ENCODE measurements around the gene PAK2. TPM values are rescaled to one million over a fixed set of nuclear protein-coding genes. Genes with fewer than 3 reads are reported as not detected.

Gene PAK2
- 10 to 100 TPM; 80.4 to 97.4 TPM for total RNA-seq
- 10 to 100 TPM; 29.1 to 39.4 TPM for polyA plus RNA-seq

DNA sequence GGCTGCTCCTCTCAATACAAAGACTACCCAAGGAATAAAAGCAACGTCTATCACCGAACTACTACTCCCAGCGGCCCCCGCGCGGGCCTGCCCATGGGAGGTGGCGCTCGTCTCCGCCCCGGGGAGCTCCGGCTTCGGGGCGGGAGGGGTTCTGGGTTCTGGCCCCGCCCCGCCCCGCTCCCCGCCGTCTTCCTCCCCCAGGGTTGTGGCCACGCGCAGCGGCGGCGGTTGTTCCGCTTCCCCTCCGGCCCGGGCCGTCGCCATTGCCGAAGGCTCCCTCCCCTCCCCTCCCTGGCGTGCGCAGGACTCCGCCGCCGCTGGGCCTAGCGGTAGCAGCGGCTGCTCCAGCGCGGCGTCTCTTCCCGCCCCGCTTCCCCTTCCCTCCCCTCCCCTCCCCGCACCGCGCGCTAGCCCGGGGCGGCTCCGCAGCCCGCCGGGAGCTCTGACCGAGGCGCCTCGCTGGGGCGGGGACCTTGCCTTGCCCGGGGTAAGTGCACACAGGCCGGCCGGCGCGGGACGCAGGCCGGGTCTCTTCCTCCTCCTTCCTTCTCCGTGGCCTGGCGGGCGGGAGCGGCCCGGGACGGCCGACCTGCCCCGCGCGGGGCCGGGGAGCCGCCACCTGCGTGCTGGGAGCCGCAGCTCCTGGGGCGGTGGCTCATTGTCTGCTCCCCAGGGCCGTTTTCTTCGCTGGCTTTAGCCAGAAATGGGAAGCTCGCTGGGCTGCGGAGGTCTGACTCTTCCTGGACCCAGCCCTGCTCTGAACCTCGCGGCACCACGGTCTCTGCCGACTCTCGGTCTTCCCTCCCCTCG is at the start of gene PAK2:
Gene PAK2 (plus strand): TSS at position 187 of the 810 bp plus-strand sequence. CDS start 42,790 bp downstream, outside the sequence.
- ChIA-PET POLR2A (ENCODE audit: partially characterized antibody) (interaction anchor here (0.6 to 2.6 kb wide), 24 partner anchors 9 to 1046 kb away, joined by 3 to 59 read pairs (median 4); partner anchors contain the start of genes CEP19, FBXO45, NCBP2 and NRROS), CTCF (ENCODE audit: partially characterized antibody) (interaction anchor here (0.6 to 1.5 kb wide), 6 partner anchors 24 to 230 kb away, joined by 3 to 5 read pairs (median 4); no protein-coding TSS in a partner anchor)
- DNase-seq = peak; percentile 85 to 90 (median 87)
- peaks cover 42% of the 10 kb centered on the region for H3K4me1 ChIP-seq (ENCODE audit: insufficient read depth, low read length)
- H3K27ac Mint-ChIP-seq = peak within 1 kb of the TSS; percentile 97 to 100 (median 99)
- H3K9me3 Mint-ChIP-seq = no peaks in the 10 kb centered on the region
- no peaks in the 10 kb centered on the region for H3K36me3 ChIP-seq (ENCODE audit: insufficient read depth, low read length)
- peaks cover 4 to 12% of the 10 kb centered on the region in 2 donors for H3K36me3 Mint-ChIP-seq
- peak within 1 kb of the TSS; percentile 96 to 100 (median 100) for H3K4me3 Mint-ChIP-seq
- peak within 1 kb of the TSS; percentile 99 for H3K27ac ChIP-seq (ENCODE audit: low read depth, low read length)
- H3K27me3 ChIP-seq (ENCODE audit: insufficient read depth, low read length) = no peaks in the 10 kb centered on the region
- H3K4me3 ChIP-seq (ENCODE audit: low read length in 2 of 2) = peak within 1 kb of the TSS; percentile 70 to 95
- peaks cover 21 to 45% (median 28%) of the 10 kb centered on the region in 4 donors for H3K4me1 Mint-ChIP-seq
- no peaks in the 10 kb centered on the region for H3K9me3 ChIP-seq (ENCODE audit: control insufficient read depth in 1 of 2, low read length in 2 of 2)
- intact Hi-C loops (cut with micrococcal nuclease) = loop anchor here (1.0 to 10.0 kb wide), 6 partner anchors 28 to 308 kb away; partner anchors contain the start of genes CEP19, NCBP2, PIGX and SENP5
- H3K27me3 Mint-ChIP-seq = no peaks in the 10 kb centered on the region

DNA sequence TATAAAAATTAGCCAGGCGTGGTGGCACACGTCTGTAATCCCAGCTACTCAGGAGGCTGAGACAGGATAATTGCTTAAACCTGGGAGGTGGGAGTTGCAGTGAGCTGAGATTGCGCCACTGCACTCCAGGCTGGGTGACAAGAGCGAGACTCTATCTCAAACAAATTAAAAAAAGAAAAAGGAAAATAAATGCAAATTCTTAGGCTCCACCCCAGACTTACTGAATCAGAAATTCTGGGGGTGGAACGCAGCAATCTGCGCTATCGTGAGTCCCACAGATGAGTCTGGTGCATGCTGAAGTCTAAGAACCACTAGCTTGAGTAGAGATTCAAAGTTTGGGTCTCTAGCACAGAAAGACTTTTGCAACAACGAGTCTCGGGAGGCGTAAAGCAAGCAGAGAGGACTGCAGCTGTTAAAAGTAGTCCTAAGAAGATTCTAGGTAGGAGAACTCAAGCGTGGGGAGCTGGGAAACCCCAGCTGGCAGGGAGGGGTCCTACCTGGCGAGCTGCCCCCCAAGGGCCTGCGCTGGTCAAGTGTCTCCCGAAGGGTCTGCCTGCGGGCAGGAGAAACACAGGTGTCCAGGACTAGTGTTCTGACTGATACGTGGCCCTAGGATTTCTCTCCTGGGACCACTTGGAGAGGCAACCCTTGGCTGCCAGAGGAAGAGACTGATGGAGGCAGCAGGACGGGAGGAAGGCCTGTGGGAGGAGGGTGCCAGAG is 49.6 kb upstream of the PAK2 start:
- ChIA-PET CTCF (ENCODE audit: partially characterized antibody) (interaction anchor here (0.9 to 2.9 kb wide), 4 partner anchors 78 to 161 kb away, joined by 3 to 18 read pairs (median 6); no protein-coding TSS in a partner anchor), POLR2A (ENCODE audit: partially characterized antibody) (interaction anchor here (1.2 kb wide), 1 partner anchor 22 kb away, joined by 3 read pairs; the partner anchor contains the start of genes CEP19 and PIGX)
- no peak overlapping the region for H3K4me3 Mint-ChIP-seq
- Histone ChIP-seq H3K27me3 (ENCODE audit: insufficient read depth, low read length) (no peaks in the 10 kb centered on the region), H3K27ac (ENCODE audit: low read depth, low read length) (no peak overlapping the region), H3K4me1 (ENCODE audit: insufficient read depth, low read length) (peaks cover 13% of the 10 kb centered on the region), H3K9me3 (ENCODE audit: control insufficient read depth in 1 of 2, low read length in 2 of 2) (no peaks in the 10 kb centered on the region), H3K4me3 (ENCODE audit: low read length in 2 of 2) (no peak overlapping the region), H3K36me3 (ENCODE audit: insufficient read depth, low read length) (no peaks in the 10 kb centered on the region)
- no peaks in the 10 kb centered on the region for H3K9me3 Mint-ChIP-seq
- no peaks in the 10 kb centered on the region for H3K27me3 Mint-ChIP-seq
- intact Hi-C loops (cut with micrococcal nuclease) = no loop called here
- H3K4me1 Mint-ChIP-seq = peaks cover 2 to 4% (median 3%) of the 10 kb centered on the region in 4 donors
- H3K36me3 Mint-ChIP-seq = no peaks in the 10 kb centered on the region
- DNase-seq = no peak
- peak overlapping the region in 1 of 7 donors; percentile 86 for H3K27ac Mint-ChIP-seq

DNA sequence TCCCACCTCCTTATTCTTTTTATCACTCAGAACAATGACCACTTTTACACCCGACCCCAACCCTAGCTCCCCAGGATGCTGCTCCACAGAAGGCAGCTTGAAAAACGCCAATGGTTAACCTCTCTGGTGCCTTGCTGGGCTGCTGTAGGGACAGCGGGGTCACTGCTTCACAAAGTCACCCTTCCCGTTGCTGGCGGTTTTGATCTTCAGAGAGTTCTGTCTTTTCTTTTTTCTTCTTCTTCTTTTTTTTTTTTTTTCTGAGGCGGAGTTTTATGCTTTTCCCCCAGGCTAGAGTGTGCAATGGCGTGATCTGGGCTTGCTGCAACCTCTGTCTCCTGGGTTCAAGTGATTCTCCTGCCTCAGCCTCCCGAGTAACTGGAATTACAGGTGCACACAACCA is 48.3 kb upstream of the PAK2 start:
- POLR2A ChIA-PET (ENCODE audit: partially characterized antibody) = interaction anchor here (1.1 to 1.2 kb wide), 2 partner anchors 21 to 48 kb away, joined by 3 read pairs; partner anchors contain the start of genes CEP19, PAK2 and PIGX
- no peaks in the 10 kb centered on the region for H3K9me3 ChIP-seq (ENCODE audit: control insufficient read depth in 1 of 2, low read length in 2 of 2)
- no peaks in the 10 kb centered on the region for H3K27me3 ChIP-seq (ENCODE audit: insufficient read depth, low read length)
- Mint-ChIP-seq H3K36me3 (no peaks in the 10 kb centered on the region), H3K27me3 (no peaks in the 10 kb centered on the region), H3K4me1 (peaks cover 0 to 2% (median 0%) of the 10 kb centered on the region in 4 donors), H3K27ac (no peak overlapping the region), H3K4me3 (no peak overlapping the region), H3K9me3 (no peaks in the 10 kb centered on the region)
- no peak overlapping the region for H3K4me3 ChIP-seq (ENCODE audit: low read length in 2 of 2)
- H3K27ac ChIP-seq (ENCODE audit: low read depth, low read length) = no peak overlapping the region
- no peaks in the 10 kb centered on the region for H3K36me3 ChIP-seq (ENCODE audit: insufficient read depth, low read length)
- intact Hi-C loops (cut with micrococcal nuclease) = no loop called here
- peaks cover 12% of the 10 kb centered on the region for H3K4me1 ChIP-seq (ENCODE audit: insufficient read depth, low read length)
- no peak for DNase-seq
- CTCF ChIA-PET (ENCODE audit: partially characterized antibody) = interaction anchor here (1.6 to 2.9 kb wide), 3 partner anchors 80 to 86 kb away, joined by 5 to 18 read pairs (median 7); no protein-coding TSS in a partner anchor

DNA sequence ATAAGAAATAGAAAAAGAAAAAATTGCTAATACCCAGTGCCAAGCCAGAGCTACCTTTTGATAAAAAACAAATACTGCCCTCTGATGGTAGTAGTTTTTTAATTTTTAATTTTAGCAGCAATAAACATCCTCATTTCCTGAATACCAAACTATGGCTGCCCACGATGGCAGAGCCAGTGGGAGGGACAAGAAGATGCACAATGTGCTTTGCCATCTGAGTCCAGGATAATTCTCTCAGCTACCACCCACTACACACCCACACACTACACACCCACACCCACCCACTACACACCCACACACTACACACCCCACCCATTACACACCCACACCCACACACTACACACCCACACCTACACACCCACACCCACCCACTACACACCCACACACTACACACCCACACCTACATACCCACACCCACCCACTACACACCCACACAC is 45.4 kb upstream of the PAK2 start:
- Histone ChIP-seq H3K27ac (ENCODE audit: low read depth, low read length) (no peak overlapping the region), H3K27me3 (ENCODE audit: insufficient read depth, low read length) (no peaks in the 10 kb centered on the region), H3K4me3 (ENCODE audit: low read length in 2 of 2) (no peak overlapping the region), H3K9me3 (ENCODE audit: control insufficient read depth in 1 of 2, low read length in 2 of 2) (no peaks in the 10 kb centered on the region), H3K36me3 (ENCODE audit: insufficient read depth, low read length) (no peaks in the 10 kb centered on the region), H3K4me1 (ENCODE audit: insufficient read depth, low read length) (peaks cover 12% of the 10 kb centered on the region)
- peaks cover 0 to 2% (median 0%) of the 10 kb centered on the region in 4 donors for H3K4me1 Mint-ChIP-seq
- H3K36me3 Mint-ChIP-seq = no peaks in the 10 kb centered on the region
- ChIA-PET CTCF (ENCODE audit: partially characterized antibody) (interaction anchor here (0.9 to 2.2 kb wide), 13 partner anchors 10 to 207 kb away, joined by 3 to 28 read pairs (median 5); no protein-coding TSS in a partner anchor), POLR2A (ENCODE audit: partially characterized antibody) (interaction anchor here (0.6 to 1.4 kb wide), 6 partner anchors 9 to 85 kb away, joined by 3 to 8 read pairs (median 3); partner anchors contain the start of genes CEP19 and PIGX)
- peak overlapping the region in 1 of 8 donors; percentile 5 for H3K4me3 Mint-ChIP-seq
- no peaks in the 10 kb centered on the region for H3K27me3 Mint-ChIP-seq
- intact Hi-C loops (cut with micrococcal nuclease) = loop anchor here (2.0 kb wide), 1 partner anchor 85 kb away; no protein-coding TSS in a partner anchor
- H3K9me3 Mint-ChIP-seq = no peaks in the 10 kb centered on the region
- peak overlapping the region in 4 of 7 donors; percentile 42 to 74 (median 62) for H3K27ac Mint-ChIP-seq
- DNase-seq = peak; percentile 35 to 53 (median 50)

DNA sequence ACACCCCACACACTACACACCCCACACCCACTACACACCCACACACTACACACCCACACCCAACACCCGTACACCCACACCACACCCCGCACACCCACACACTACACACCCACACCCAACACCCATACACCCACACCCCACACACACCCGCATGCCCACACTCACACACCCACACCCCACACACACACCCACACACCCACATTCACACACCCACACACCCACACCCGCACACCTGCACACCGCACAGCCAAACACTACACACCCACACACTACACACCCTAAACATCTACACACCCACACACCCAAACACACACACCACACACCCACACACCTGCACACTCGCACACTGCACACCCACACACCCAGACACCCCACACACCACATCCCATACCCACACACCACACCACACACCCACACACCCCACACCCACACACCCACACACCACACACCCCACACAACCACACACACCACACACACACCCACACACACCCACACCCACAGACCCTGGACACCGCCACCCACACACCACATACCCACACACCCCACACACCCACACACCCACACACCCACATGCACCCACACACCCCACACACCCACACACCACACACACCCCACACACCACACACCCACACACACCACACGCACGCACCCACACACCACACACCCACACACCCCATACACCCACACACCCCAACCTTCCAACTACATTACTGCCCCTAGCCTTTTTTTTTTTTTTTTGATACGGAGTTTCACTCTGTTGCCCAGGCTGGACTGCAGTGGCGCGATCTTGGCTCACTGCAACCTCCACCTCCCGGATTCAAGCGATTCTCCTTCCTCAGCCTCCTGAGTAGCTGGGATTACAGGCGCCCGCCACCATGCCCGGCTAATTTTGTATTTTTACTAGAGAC is 44.5 kb upstream of the PAK2 start:
- Mint-ChIP-seq H3K36me3 (no peaks in the 10 kb centered on the region), H3K27ac (peak overlapping the region in 3 of 7 donors; percentile 53 to 72 (median 68)), H3K4me3 (no peak overlapping the region), H3K27me3 (no peaks in the 10 kb centered on the region), H3K9me3 (no peaks in the 10 kb centered on the region), H3K4me1 (peaks cover 0 to 2% (median 0%) of the 10 kb centered on the region in 4 donors)
- Histone ChIP-seq H3K27ac (ENCODE audit: low read depth, low read length) (no peak overlapping the region), H3K4me1 (ENCODE audit: insufficient read depth, low read length) (peaks cover 12% of the 10 kb centered on the region), H3K4me3 (ENCODE audit: low read length in 2 of 2) (no peak overlapping the region), H3K36me3 (ENCODE audit: insufficient read depth, low read length) (no peaks in the 10 kb centered on the region), H3K9me3 (ENCODE audit: control insufficient read depth in 1 of 2, low read length in 2 of 2) (no peaks in the 10 kb centered on the region), H3K27me3 (ENCODE audit: insufficient read depth, low read length) (no peaks in the 10 kb centered on the region)
- intact Hi-C loops (cut with micrococcal nuclease) = loop anchor here (2.0 kb wide), 1 partner anchor 86 kb away; no protein-coding TSS in a partner anchor
- POLR2A ChIA-PET (ENCODE audit: partially characterized antibody) = no interaction called here
- no peak for DNase-seq
- CTCF ChIA-PET (ENCODE audit: partially characterized antibody) = interaction anchor here (0.7 kb wide), 1 partner anchor 53 kb away, joined by 3 read pairs; no protein-coding TSS in a partner anchor

DNA sequence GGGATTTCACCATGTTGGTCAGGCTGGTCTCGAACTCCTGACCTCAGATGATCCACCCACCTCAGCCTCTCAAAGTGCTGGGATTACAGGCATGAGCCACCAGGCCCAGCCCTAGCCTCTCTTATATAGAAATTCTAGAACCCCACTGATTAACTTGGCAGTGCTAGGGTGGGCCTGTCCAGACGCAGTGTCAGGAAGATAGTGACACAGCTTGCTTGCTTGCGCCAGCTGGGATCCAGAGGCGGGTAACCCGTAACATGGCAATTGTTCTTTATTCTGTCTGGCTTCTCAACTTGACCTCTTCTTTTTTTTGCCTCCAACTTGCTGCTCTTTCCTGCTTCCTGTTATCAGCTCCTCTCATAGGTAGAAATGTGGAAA is 43.8 kb upstream of the PAK2 start:
- intact Hi-C loops (cut with micrococcal nuclease) = loop anchor here (2.0 kb wide), 1 partner anchor 87 kb away; no protein-coding TSS in a partner anchor
- H3K4me3 ChIP-seq (ENCODE audit: low read length in 2 of 2) = no peak overlapping the region
- no peak overlapping the region for H3K27ac ChIP-seq (ENCODE audit: low read depth, low read length)
- no peaks in the 10 kb centered on the region for H3K27me3 Mint-ChIP-seq
- no peak overlapping the region for H3K4me3 Mint-ChIP-seq
- peaks cover 12% of the 10 kb centered on the region for H3K4me1 ChIP-seq (ENCODE audit: insufficient read depth, low read length)
- peaks cover 0 to 2% (median 0%) of the 10 kb centered on the region in 4 donors for H3K4me1 Mint-ChIP-seq
- no peaks in the 10 kb centered on the region for H3K36me3 Mint-ChIP-seq
- no peak for DNase-seq
- POLR2A ChIA-PET (ENCODE audit: partially characterized antibody) = no interaction called here
- H3K27ac Mint-ChIP-seq = peak overlapping the region in 4 of 7 donors; percentile 57 to 72 (median 62)
- H3K9me3 Mint-ChIP-seq = no peaks in the 10 kb centered on the region
- H3K9me3 ChIP-seq (ENCODE audit: control insufficient read depth in 1 of 2, low read length in 2 of 2) = no peaks in the 10 kb centered on the region
- H3K36me3 ChIP-seq (ENCODE audit: insufficient read depth, low read length) = no peaks in the 10 kb centered on the region
- no peaks in the 10 kb centered on the region for H3K27me3 ChIP-seq (ENCODE audit: insufficient read depth, low read length)
- CTCF ChIA-PET (ENCODE audit: partially characterized antibody) = interaction anchor here (0.7 to 1.8 kb wide), 4 partner anchors 18 to 167 kb away, joined by 3 to 9 read pairs (median 4); no protein-coding TSS in a partner anchor
